Measurements from ENCODE around the gene MSRB3.

The MSRB3 gene

DNA sequence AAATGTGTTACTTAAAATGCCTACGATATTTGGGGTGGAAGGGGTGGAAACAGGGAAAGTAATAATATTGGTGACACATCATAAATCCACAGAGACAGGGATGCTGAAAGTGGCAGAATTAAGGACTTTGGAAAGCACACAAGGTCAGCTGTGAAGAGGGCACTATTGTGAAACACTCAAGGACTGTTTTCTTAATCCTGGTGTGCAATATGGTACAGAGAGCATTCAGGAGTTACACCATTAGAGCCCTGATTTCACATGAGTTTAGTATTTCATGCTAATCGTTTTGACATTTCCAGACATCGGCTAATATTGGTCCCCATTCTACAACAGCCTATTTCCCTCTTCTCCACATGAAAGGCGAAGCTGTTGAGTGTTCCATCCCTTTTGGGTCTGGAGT, 219.2 kb downstream of the MSRB3 start:
- DNase-seq = no peak

DNA sequence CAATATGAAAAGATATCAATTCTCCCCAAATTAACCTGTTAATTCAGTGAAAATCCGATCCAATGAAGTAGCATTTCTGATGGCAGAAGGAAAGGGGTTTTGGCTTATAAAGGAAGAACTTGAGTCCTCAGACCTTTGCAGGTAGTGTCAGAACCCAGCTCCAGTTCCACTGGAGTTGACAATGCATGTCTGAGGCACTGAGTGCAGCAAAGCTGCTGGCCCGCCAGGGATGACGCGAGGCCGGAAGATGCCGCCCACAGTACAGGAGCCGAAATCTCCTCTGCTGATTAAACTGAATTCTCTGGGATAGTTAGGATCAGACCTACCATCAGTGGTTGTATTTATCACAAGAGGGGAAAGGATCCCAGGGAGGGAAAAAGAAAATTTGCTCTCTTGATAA, 220.7 kb downstream of the MSRB3 start:
- no peak for DNase-seq

GRCh38 chr12:65500091-65500900, 221.8 kb downstream of the MSRB3 start:
- no peak for DNase-seq

- no peak for DNase-seq
These were observed 222.7 kb downstream of the MSRB3 start for GRCh38 chr12:65501093-65501621.

GRCh38 chr12:65501935-65502334, 223.5 kb downstream of the MSRB3 start:
- no peak for DNase-seq

DNA sequence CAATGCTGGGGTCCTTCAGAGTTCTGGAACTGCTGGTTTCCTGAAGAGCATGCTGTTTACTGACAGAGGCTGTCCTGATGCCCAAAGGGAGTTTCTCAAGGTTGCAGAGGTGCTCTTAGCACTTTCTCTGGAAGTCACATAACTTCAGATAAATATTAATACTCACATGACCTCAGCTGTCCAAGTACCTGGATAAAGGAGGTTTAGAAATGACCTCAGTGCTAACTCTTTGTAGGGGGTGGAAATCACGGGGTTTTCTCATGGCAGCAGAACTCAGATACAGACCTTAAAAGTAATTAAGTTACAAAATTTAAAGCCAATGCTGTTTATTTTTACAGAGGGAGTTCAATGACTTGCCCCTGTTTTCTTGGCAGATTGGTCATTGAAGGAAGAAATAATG, 225.9 kb downstream of the MSRB3 start:
- DNase-seq = no peak

- DNase-seq = no peak
These were observed 227.1 kb downstream of the MSRB3 start for GRCh38 chr12:65505386-65506121.

DNA sequence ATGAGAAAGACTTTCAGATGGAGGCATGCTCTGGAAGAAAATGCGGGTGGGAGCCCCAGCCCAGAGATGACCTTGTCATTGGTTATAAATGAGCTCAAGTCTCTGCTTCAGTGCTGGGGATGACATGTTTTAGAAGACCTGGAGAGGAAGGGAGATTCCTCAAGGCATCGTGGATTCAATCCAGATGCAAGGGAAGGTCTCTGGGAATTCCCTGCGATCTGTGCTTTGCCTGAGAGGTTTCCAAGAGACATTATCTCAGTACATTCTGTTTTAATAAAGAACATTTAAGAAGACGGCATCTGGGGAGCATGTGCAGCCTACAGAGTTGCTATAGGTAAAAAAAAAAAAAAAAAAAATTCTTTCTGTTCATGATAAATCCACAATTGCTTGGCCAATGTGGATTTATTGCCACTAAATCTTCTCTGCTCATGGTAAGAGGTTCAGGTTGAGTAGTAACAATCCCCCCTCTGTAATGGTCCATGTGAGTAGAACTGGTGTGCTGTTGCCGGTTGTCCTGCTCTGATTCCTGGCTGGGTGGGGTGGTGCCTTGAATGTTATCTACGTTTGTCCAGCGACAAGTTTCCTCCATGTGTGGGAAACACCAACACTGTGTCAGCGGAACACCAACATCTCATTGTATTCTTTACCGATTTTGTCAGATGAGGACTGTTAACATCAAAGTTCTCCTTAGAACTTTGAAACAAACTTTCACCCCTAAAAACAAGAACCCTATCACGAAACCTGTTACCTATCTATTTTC, 230.0 kb downstream of the MSRB3 start:
- DNase-seq = no peak

GRCh38 chr12:65510007-65510406, 231.5 kb downstream of the MSRB3 start:
- no peak for DNase-seq

DNA sequence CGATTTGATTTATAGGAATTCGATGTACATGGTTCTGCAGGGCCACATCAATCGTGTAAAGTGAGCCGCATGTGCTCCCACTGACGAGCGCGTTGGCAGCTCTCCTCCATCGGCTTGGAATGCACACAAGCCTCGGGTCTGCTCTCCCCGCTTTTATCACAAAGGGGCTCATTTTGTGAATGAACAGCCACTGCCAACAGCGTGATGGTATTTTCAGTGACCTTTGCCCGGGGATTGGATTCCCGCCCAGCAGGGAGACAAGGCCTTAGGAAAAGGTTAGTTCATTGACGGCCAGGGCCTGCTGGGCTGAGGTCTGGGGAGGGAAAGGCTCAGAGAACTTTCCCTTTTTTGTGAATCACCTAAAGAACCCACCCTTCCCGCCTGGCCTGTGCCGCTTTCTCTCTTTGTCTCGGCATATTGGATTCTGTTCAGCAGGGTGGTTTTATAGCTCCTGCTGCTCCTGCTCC, 232.1 kb downstream of the MSRB3 start:
- DNase-seq = peak; percentile 81

GRCh38 chr12:65511134-65511834, 232.8 kb downstream of the MSRB3 start:
- no peak for DNase-seq

GRCh38 chr12:65511912-65512311, 233.4 kb downstream of the MSRB3 start:
- DNase-seq = no peak

Measured in right kidney (tissue), 1 donor.